HEK293 (cell line): ENCODE measurements around the gene POLR1D.

Experiments
- ZFHX2 ChIP-seq: fragments of 450-650 bp; formaldehyde crosslinking; conservative IDR thresholded peaks from 2 replicates; pipeline ENCODE4 v1.5.1; 2016; ENCODE audit warnings: missing biosample characterization, missing genetic modification characterization
- TF ChIP-seq, protein P1 (sequence below): fragments of 450-650 bp; formaldehyde crosslinking; IDR thresholded peaks from 2 replicates; pipeline ENCODE4 v1.5.1; 2016; ENCODE audit warnings: missing biosample characterization, missing genetic modification characterization

- no peak for TF ChIP-seq ZFHX2 (tag by site-specific recombination)
- TF ChIP-seq, protein P1, sequence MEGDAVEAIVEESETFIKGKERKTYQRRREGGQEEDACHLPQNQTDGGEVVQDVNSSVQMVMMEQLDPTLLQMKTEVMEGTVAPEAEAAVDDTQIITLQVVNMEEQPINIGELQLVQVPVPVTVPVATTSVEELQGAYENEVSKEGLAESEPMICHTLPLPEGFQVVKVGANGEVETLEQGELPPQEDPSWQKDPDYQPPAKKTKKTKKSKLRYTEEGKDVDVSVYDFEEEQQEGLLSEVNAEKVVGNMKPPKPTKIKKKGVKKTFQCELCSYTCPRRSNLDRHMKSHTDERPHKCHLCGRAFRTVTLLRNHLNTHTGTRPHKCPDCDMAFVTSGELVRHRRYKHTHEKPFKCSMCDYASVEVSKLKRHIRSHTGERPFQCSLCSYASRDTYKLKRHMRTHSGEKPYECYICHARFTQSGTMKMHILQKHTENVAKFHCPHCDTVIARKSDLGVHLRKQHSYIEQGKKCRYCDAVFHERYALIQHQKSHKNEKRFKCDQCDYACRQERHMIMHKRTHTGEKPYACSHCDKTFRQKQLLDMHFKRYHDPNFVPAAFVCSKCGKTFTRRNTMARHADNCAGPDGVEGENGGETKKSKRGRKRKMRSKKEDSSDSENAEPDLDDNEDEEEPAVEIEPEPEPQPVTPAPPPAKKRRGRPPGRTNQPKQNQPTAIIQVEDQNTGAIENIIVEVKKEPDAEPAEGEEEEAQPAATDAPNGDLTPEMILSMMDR (tag by site-specific recombination), result no peak
Measured at GRCh38 chr13:27636589-27637288, 15.0 kb downstream of the POLR1D start.
